Activated CD4-positive, alpha-beta T cell treated with anti-CD3 and anti-CD28 coated beads, Interleukin-2, Interleukin-4, amounts not matched to agents 100 ng/mL and 50 ng/mL, durations not matched to agents 16 hours and 8 hours (primary cell): ENCODE measurements around the gene PDE4D.

ENCODE experiments used
- DNase-seq: peaks from one replicate; pipeline ENCODE4 v3.0.0-alpha.2; 2020; ENCODE audit warnings: low spot score

PDE4D gene

DNA sequence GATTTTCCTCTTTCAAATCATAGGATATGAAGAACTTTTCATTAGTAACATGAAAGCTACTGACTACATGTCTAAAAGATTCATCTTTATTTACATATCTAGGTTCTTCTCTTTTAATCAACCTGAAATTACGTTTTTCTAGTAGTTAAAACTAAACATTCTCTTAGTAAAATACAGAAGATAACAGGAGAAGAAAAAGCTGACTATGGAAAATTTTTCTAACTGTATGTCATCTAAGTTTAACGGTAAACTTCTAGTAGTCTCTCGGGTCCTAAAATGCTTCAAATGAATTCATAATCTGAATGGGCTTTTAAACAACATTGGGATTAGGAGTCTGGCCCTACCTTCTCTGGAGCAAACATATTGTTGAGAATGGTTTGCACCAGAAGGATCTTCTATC lies 151.9 kb downstream of the PDE4D start:
- DNase-seq, result no peak

DNA sequence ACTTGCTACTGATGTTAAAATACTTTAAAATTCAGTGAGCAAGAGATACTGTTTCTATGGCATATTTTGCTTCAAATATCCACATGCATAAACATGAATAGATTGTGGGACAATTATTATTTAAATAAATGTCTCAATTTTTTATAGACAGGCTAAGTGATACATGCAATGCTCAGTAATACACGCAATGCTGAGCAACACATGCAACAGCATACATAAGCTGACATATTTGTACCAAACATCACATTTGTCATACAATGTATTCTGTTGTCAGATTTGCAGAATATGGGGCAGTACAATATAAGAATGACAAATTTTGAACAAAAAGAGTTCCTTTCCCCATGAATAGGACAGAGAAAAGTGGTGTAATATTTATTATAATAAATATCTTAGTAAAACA lies 155.5 kb downstream of the PDE4D start:
- no peak for DNase-seq

DNA sequence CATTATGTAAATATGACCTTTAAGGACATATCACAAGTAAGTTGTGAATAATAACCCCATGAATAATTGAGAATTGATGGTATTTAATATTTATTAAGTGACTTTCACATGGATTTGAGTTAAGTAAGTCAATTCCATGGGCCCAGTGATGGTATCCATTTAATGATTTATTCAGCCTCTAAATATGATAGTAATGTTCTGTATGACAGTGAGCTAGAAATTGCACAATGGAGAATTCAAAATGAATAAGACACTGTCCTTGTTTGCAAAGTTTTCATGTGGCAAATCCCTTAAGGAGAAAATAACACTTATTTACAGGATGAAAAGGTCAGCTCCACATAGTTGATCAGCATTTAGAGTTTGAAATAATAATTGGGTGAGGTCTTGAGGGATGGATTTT lies 160.7 kb downstream of the PDE4D start:
- no peak for DNase-seq

DNA sequence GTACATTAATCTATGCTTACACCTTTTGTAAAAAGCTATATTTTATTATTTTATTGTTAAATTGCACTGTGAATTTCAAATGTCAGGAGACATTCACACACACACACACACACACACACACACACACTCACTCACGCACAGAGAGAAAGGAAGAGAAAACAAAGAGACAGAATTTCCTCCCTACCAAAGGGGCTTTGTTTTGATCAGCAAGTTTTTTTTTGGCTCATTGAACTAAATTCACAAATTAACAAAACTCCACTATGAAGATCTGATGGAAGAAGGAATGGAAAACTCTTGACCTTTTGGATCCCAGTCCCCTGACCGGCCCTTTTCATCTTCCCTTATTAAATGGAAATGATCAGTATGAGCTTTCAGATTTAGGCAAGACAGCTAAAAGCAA lies 161.2 kb downstream of the PDE4D start:
- no peak for DNase-seq

DNA sequence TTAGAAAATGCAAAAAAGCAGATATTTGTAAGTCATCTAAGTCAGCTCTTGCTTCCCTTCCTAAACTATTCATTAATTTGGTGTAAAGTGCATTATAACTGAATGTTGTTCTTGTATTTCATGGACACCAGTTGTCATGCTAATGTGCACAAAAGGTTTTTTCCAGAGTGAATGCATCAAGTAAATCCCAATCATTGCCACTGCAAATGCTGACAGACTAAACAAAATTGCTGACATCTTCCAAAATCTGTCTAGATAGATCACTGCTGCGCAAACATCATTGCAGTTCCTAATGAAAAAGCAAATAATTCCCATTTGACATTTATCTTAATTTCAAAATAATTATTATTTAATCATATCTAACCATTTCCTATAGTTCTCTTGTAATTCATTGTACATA lies 161.7 kb downstream of the PDE4D start:
- no peak for DNase-seq

DNA sequence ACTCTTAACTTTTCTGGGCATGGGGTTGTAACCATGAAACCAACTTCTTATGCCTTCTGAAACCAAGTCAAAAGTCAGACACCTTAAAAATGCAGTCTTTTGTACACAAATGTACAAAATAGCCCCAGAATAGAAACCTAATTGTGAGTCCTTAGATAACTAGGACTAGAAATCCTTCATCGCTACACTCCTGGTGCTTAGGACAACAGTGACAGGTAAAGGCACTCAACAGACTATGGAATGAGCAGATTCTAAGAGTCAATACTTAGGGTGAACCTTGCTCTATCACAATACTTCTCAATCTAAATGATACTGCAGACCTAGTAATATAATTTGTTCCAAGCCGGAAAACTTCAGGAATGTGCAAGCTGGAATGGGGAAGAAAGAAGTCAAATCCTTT lies 163.7 kb downstream of the PDE4D start:
- no peak for DNase-seq

DNA sequence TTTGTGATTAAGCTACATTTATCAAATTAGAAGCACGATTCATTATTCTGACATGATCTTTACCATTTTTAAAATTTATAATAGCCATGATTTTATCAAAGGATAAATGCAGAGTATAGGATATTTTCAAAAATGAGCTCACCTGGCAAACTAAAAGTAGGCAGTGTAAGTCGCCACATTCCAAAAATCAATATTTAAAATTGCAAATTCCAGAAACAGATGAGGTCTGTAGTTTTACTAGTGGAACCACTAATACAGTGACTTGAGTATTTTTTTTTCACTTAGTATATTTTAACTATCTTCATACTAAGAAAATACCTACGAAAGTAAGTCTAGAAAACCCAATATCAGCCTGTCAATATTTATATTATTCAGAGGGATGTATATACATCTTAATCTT lies 164.2 kb downstream of the PDE4D start:
- no peak for DNase-seq

DNA sequence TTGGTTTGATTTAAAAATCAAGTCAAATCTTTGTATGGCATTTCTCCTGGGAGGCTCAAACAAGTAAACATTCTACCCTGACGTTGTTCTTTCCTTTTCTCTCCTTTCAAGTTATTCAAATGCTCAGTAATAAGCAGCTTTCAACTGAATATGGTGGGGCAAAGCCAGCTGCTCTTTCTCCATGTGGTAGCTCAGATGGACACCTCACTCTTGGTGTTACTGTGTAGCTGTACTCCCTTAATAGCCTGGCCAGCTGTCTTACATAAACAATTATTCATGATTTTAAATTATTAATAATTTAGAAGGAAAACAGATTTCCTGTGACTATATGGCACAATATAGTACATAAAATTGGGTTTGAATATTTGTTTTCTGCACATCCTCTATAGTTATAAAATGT lies 165.2 kb downstream of the PDE4D start:
- DNase-seq, result no peak

DNA sequence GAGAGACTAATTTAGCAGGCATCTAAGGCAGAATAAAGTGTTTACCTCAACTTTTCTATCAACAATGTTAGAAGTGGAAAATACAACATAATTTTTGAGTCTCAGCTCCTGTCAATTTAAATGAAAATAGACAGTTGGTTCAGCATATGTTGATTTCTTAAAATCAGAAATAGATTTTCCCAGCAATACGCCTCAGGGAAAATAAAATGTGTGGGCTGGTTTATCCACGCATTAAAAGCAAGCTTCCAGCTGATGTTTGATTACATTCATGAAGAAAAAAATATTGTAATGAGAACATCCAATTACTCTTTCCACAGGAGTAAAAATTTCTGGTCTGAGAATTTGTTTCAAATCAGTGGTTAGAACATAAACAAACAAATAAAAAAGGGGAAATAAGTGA lies 166.3 kb downstream of the PDE4D start:
- no peak for DNase-seq

DNA sequence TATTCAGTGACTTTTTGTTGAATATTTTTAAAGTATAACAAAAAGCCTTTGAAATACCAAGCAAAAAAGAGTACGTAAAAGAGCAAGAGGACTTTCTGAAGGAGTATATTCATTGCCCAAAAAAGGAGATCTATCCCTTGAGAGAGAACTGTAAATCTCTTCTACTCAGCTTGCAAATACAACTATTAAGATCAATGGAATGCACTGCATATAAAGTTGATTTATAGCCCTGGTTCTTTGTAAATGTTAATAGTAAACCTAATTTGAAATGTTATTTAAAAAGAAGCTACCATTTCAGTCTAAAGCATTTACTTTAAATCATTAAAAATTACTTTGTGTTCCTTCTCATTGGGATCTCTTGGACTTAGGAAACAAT lies 168.1 kb downstream of the PDE4D start:
- DNase-seq, result no peak

DNA sequence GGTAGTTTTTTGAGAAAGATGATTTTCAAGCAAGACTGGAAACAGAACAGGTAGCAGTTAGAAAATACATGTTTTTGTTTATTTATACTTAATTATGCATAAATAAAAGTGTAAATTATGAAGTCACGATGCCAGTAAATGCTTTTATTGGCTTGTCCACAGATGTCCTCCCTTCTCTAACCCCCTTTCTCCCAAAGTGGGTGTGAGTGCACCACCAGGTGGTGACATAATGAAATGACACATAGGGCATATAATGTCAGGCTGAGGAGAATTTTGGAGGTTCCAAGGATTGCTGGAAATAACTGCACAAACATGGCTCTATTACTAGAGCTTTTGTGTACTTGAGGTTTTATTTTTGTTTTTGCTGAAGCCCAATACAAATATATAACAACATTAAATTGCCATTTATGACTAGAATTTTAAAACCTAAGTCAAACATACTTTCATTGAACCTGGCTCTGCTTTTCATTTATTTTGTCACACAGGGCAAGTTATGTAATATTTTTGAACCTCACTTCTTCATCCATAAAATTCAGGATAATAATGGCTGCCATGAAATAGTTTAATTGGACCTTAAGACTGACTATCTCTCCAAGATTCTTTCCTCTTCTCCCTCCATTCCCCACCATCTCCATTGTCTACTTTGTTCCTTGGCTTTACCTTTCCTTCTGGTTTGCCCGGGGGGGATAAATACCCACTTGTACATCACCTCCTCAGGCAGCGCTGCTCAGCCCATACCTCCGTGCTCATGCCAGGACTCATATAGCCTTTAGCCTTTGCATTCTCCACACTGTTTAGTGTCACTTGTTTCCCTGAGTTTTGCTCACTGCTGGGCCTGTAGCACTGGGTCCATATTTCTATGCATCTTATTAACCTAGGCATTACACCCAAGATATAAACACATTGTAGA lies 168.8 kb downstream of the PDE4D start:
- DNase-seq, result peak; percentile 35

DNA sequence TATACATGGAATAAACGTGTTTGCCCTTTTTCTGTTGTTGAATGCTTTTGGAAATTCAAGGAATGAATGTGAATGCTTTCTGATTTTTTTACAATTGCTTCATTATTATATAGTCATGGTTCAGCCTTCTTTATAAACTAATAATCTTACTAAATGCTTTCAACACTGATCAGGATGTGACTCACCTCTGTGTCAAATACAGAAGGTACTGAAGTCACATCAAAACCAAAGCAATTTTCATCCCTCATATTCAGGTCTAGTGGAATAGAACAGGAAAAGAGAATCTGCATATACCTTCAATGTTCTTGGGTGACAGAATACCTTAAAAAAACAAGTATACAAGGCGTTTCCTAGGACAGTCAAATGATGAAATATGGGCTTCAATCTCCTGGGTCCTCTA lies 170.7 kb downstream of the PDE4D start:
- DNase-seq, result peak; percentile 1

DNA sequence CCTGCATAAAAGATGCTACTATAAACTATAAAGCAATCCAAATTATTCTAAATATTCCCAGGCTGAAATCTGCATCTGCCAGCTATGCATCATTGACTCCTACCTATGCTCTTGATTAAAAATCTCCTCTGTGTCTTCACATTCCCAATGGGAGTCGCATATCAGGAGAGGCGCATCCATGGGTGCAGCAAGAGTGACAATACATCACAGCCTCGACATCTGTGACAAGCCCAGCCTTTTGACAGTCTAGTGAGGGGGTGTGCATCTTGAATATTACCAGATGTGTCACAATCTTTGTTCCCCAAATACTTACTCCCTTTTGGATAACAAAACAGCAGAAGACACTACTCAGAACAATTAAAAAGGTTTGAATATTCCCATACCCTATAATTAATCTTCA lies 171.8 kb downstream of the PDE4D start:
- DNase-seq, result no peak

DNA sequence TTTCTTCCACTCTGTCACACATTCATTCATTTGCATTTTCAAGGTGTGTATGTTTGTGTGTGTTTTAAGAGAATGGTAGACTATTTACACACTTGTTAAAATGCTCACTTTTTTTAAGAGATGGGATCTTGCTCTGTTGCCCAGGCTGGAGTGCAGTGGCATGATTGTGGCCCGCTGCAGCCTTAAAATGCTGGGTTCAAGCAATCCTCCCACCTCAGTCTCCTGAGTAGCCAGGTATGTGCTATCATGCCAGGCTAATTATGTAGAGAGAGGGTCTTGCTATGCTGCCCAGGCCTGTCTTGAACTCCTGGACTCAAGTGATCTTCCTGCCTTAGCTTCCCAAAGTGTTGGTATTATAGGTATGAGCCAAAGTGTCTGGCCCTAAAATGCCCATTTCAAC lies 173.5 kb downstream of the PDE4D start:
- DNase-seq, result no peak

DNA sequence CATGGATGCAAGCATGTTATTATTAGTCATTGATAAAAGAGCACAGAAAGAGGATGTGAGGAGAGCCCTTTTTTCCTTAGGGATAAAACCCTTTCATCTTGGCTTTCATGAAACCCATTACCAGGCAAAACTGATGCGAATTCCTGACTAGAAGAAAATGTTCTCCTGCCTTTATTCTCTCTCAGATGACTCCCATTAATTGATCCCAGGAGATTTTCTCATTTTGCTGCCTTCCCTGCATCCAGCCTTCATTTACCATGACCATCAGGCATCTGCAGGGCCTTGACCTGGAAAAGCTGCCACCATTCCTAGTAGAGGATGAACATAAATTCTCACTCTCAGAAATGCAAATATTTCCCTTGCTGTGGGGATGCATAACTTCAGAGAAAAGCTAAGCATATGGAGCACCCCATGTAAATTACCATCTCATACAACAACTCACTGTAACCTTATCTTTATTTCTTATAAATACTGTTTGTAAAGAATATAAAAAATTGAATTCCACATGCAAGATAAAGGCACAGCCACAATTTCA lies 176.5 kb downstream of the PDE4D start:
- no peak for DNase-seq

DNA sequence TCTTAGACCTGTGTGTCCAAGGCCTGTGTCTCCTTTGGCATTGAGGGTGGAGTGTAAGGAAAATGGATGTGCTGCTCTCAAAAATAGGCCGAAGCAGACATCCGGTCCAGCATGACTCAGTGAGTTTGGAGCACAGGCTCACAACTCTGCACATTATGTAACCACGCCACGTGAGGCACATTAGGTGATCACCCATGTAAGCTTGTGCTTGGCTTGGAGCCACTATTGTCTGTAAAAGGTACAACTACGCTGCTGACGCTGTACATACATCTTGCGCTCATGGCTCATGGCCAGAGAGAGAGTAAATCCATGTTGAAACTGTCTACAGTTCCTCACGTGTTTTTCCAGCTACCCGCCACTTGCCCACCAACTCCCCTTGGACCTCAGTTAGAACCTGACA lies 177.5 kb downstream of the PDE4D start:
- DNase-seq, result no peak

DNA sequence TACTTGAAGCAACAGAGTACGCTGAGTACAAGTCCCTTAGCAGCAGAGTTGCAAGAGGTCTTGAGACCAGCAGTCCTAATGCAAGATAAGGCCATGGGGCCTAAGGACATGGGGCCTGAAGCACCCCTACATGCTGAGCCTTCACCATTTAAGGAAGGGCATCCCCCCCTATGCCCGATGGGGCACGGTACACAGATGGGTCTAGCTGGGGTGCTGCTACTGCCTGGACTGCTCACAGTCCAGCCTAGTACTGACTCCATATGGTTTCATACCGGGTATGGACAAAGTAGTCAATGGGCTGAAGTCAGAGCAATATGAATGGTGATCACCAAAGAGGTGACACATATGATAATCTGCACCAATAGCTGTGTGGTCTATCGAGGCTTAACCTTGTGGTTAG lies 178.3 kb downstream of the PDE4D start:
- DNase-seq, result no peak

DNA sequence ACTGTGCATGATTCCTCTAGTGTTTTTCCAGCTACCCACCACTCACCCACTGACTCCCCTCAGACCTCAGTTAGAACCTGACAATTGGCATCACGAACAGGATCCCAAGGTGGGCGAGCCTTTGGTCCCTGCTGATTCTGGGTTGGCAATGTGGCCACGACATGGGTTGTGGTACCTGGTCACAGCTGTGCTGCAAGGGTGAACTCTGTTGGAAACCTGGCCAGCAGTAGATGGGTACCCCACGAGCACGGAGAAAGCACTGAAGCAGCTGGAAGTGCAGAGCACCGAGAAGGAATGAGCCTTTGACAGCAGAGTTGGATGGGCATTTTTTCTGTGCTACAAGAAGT lies 180.1 kb downstream of the PDE4D start:
- DNase-seq, result no peak

DNA sequence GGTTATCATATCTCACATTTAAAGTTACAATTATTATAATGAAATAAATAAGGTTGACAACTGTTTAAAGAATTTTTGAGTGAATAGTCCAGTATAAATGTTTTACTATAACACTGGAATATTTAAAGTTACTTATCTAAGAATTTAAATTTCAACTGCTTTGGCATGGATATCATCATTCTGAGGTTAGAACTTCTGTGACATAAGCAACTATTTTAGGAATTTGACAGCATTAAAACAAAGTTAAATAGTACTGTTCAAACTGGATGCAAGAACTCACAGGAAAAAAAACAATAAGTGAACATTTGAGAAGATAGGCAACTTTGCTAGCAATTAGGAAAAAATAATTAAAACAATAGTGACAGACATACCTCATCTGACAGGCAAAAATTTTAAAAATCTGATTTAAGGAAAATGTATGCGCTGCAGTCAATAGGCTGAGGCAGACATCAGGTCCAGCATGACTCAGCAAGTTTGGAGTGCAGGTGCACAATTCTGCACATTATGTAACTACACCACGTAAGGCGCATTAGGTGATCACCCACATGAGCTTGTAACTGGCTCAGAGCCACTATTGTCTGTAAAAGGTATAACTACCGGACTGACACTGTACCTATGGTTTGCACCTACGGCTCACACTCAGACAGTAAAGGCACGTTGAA lies 180.6 kb downstream of the PDE4D start:
- DNase-seq, result no peak

DNA sequence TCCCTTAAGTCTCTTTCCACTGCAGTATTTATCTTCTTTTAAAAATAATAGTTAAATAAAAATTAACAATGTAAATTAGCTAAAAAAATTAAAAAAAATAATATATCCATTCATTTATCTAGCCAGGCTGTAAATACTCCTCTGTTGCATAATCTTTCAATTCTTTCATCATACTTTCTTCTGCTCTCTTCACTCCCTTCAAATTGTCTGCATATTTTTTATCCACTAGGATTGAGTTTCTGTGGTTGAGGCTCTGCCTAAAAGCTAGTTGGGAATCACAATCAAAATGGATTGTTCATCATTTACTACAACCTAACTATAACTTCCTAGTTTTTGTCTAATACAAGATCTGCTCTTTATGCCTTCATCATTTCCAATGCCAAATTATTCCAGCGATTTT lies 182.2 kb downstream of the PDE4D start:
- DNase-seq, result no peak

DNA sequence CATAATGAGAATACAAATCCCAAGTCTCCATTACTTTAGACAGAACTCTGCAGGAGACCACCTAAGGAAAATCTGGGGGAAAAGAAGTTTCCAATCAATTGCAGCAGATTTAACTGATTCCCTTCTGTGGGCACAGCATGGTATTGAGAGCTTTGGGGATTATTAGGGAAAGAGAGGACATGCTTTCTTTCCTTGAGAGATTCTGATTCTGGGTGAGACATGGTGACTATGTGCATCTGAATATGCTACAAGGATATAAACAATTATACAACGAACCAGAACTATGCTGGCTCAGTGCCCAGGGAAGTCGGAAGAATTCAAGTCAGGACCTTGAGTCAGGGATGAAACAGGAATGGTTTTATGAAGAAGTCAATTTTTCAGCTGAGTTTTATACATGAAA lies 183.7 kb downstream of the PDE4D start:
- no peak for DNase-seq

DNA sequence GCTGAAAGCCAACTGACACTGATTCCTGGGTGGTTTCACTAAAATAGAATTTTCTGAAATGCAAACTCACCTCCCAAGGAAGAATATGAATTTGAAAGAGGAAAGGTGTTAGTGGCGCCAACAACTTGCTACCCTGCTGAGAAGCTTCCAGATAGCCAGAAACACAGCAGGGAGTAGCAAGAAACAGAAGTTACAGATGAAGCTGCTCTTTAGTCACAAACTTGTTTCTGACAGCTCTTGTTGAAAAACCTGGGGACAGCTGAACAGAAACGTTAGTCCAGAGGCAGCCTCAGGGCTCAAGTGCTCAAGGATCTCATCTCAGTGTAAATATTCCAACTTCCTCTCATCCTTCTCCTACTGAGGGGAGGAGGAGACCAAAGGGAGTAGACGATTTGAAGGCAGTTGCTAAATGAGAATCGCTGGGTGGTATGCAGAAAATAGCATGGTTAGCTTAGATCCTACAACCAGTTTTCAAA lies 184.1 kb downstream of the PDE4D start:
- DNase-seq, result no peak

DNA sequence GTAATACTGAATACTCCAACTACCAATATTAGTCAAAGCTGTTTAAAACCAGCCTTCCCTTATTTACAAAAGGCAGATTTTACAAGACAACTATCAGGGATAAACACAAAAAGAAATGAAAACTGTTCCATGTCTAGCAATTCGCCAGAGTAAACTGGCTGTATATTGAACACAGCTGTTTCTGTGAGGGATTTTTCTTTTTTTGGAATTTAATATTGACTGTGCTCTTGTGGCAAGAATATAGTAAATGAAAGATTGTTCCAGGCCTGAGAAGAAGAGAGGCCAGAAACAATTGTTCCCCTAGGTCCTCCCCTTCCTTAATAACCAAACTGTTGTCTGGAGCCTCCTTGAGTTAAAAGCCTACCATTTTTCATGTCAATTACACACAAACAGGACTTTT lies 188.6 kb downstream of the PDE4D start:
- DNase-seq, result no peak

DNA sequence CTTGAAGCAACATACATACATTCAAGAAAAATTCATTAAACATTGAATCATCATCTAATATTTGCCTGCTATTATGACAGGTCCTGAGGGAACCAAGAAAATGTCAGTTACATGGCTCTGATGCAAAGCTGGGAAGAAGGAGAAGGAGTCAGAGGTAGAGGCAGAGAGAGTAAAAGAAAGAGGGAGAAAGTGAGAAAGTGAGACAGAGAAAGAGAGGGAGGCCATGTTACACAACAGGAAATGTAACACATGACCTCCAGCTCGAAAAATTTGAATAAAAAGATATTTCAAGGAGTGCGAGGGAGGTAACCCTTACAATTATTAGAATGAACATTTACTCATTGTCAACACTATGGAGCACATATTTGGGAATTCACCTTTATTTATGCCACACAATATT lies 189.7 kb downstream of the PDE4D start:
- no peak for DNase-seq
